Neural progenitor cell (in vitro differentiated cells): ENCODE results near the gene STK24. TPM values are rescaled to one million over a fixed set of nuclear protein-coding genes. Genes with fewer than 3 reads are reported as not detected.
A peak's percentile ranks its signal among the peaks of the same experiment; 100 is the strongest.

Experiments
- DNase-seq: peaks from one replicate; pipeline ENCODE4 v3.0.0-alpha.2; 2016; ENCODE audit warnings: low spot score
- H2AFZ ChIP-seq: fragments of 200-600 bp; sonication (generic); replicated peaks from 2 replicates; pipeline ENCODE4 v1.6.1; 2016; ENCODE audit warnings: antibody characterized with exemption
- H3F3A ChIP-seq: fragments of 200-600 bp; sonication (generic); 2 replicates; pipeline ENCODE4 v1.6.1; 2016; ENCODE audit warnings: antibody characterized with exemption, low read depth
- H3K27ac ChIP-seq: fragments of 200-600 bp; sonication (generic); 2 replicates; pipeline ENCODE4 v1.5.1; 2016; ENCODE audit warnings: mild to moderate bottlenecking
- H3K27me3 ChIP-seq: fragments of 200-600 bp; sonication (generic); 2 replicates; pipeline ENCODE4 v1.6.1; 2016; ENCODE audit warnings: mild to moderate bottlenecking, moderate library complexity
- H3K36me3 ChIP-seq: fragments of 200-600 bp; sonication (generic); 2 replicates; pipeline ENCODE4 v1.5.1; 2016
- H3K4me1 ChIP-seq: fragments of 200-600 bp; sonication (generic); 2 replicates; pipeline ENCODE4 v1.6.1; 2016; ENCODE audit warnings: mixed run types
- H3K4me2 ChIP-seq: fragments of 200-600 bp; sonication (generic); 2 replicates; pipeline ENCODE4 v1.6.1; 2016
- H3K4me3 ChIP-seq: fragments of 200-600 bp; sonication (generic); 2 replicates; pipeline ENCODE4 v1.5.1; 2016
- H3K79me2 ChIP-seq: fragments of 200-600 bp; sonication (generic); 2 replicates; pipeline ENCODE4 v1.6.1; 2016; ENCODE audit warnings: low read depth
- H3K9ac ChIP-seq: fragments of 200-600 bp; sonication (generic); 2 replicates; pipeline ENCODE4 v1.6.1; 2016
- H3K9me3 ChIP-seq: fragments of 200-600 bp; sonication (generic); 2 replicates; pipeline ENCODE4 v1.5.1; 2016; ENCODE audit warnings: low read depth
- H4K20me1 ChIP-seq: fragments of 200-600 bp; sonication (generic); 2 replicates; pipeline ENCODE4 v1.6.1; 2016; ENCODE audit warnings: low read depth
- H3K27ac Mint-ChIP-seq: 3 replicates; pipeline ENCODE4 v1.8.0; 2021; ENCODE audit warnings: mixed read lengths
- H3K27me3 Mint-ChIP-seq: 2 replicates; pipeline ENCODE4 v1.8.0; 2022; ENCODE audit warnings: low read depth, mild to moderate bottlenecking, inconsistent platforms, moderate library complexity, mixed read lengths; ENCODE audit not compliant: insufficient read depth
- H3K36me3 Mint-ChIP-seq: 3 replicates; pipeline ENCODE4 v1.8.0; 2021; ENCODE audit warnings: mixed read lengths
- H3K4me1 Mint-ChIP-seq: 3 replicates; pipeline ENCODE4 v1.8.0; 2021; ENCODE audit warnings: mixed read lengths
- H3K4me3 Mint-ChIP-seq: 3 replicates; pipeline ENCODE4 v1.8.0; 2021; ENCODE audit warnings: mild to moderate bottlenecking, moderate library complexity, mixed read lengths
- H3K9me3 Mint-ChIP-seq: 3 replicates; pipeline ENCODE4 v1.8.0; 2020; ENCODE audit warnings: mixed read lengths
- CTCF ChIP-seq: fragments of 200-600 bp; sonication (generic); IDR thresholded peaks from 2 replicates; pipeline ENCODE4 v1.5.1; 2017; ENCODE audit warnings: antibody characterized with exemption, mild to moderate bottlenecking
- EZH2 ChIP-seq: fragments of 200-600 bp; sonication (generic); IDR thresholded peaks from 2 replicates; pipeline ENCODE4 v1.6.1; 2017; ENCODE audit warnings: antibody characterized with exemption, mild to moderate bottlenecking, moderate library complexity
- EZH2phosphoT487 ChIP-seq: fragments of 200-600 bp; sonication (generic); IDR thresholded peaks from 2 replicates; pipeline ENCODE4 v1.6.1; 2017; ENCODE audit warnings: antibody characterized with exemption
- total RNA-seq: library from RNA; depleted of rRNA; stranded (reverse); fragments of >200 nt; gene quantifications from 2 replicates; pipeline ENCODE4 v1.2.3, GENCODE V29; 2015; ENCODE audit warnings: low replicate concordance

Gene STK24
- total RNA-seq, 1 donor from 2014 or later: 330 TPM

- Mint-ChIP-seq H3K4me1 (peaks cover 50% of the 10 kb centered on the region), H3K36me3 (peaks cover 35% of the 10 kb centered on the region), H3K4me3 (no peak overlapping the region), H3K9me3 (peaks cover under 1% of the 10 kb centered on the region), H3K27me3 (peaks cover 3% of the 10 kb centered on the region), H3K27ac (peak overlapping the region; percentile 65)
- Histone ChIP-seq H3K4me2 (no peak overlapping the region), H3K27me3 (no peaks in the 10 kb centered on the region), H3K4me3 (no peak overlapping the region), H3K9me3 (no peaks in the 10 kb centered on the region), H3K27ac (no peak overlapping the region), H3K36me3 (no peaks in the 10 kb centered on the region), H3K9ac (no peak overlapping the region), H4K20me1 (peaks cover 89% of the 10 kb centered on the region), H2AFZ (no peak overlapping the region), H3K4me1 (peaks cover 34% of the 10 kb centered on the region), H3K79me2 (peaks cover 98% of the 10 kb centered on the region), H3F3A (peaks cover 22% of the 10 kb centered on the region)
- TF ChIP-seq EZH2 (no peak), EZH2phosphoT487 (no peak), CTCF (no peak)
- DNase-seq: no peak
These were observed 73.5 kb downstream of the STK24 start for GRCh38 chr13:98503175-98504028.

GRCh38 chr13:98500963-98501421 lies 75.9 kb downstream of the STK24 start:
- peaks cover 45% of the 10 kb centered on the region for H3K36me3 Mint-ChIP-seq
- peaks cover 85% of the 10 kb centered on the region for H4K20me1 ChIP-seq
- H3K4me2 ChIP-seq: no peak overlapping the region
- H3K9me3 Mint-ChIP-seq: peaks cover 2% of the 10 kb centered on the region
- H3K79me2 ChIP-seq: peaks cover 98% of the 10 kb centered on the region
- H3K27ac Mint-ChIP-seq: no peak overlapping the region
- peaks cover 3% of the 10 kb centered on the region for H3K27me3 Mint-ChIP-seq
- H3F3A ChIP-seq: peaks cover 12% of the 10 kb centered on the region
- peaks cover 51% of the 10 kb centered on the region for H3K4me1 Mint-ChIP-seq
- no peak overlapping the region for H3K4me3 ChIP-seq
- no peak overlapping the region for H3K9ac ChIP-seq
- no peak overlapping the region for H3K4me3 Mint-ChIP-seq
- H3K4me1 ChIP-seq: peaks cover 21% of the 10 kb centered on the region
- no peak overlapping the region for H2AFZ ChIP-seq
- H3K36me3 ChIP-seq: no peaks in the 10 kb centered on the region
- H3K9me3 ChIP-seq: no peaks in the 10 kb centered on the region
- TF ChIP-seq CTCF: no peak
- no peak for TF ChIP-seq EZH2phosphoT487
- no peak for TF ChIP-seq EZH2
- DNase-seq: no peak
- no peaks in the 10 kb centered on the region for H3K27me3 ChIP-seq
- H3K27ac ChIP-seq: no peak overlapping the region

GRCh38 chr13:98496966-98497365 lies 79.9 kb downstream of the STK24 start:
- H3K27ac Mint-ChIP-seq: peak overlapping the region; percentile 67
- peaks cover 2% of the 10 kb centered on the region for H3K9me3 Mint-ChIP-seq
- Histone ChIP-seq H4K20me1 (peaks cover 81% of the 10 kb centered on the region), H3K4me3 (no peak overlapping the region), H3F3A (peaks cover 35% of the 10 kb centered on the region), H3K4me1 (peaks cover 45% of the 10 kb centered on the region), H3K36me3 (no peaks in the 10 kb centered on the region), H2AFZ (no peak overlapping the region), H3K27ac (peak overlapping the region; percentile 72), H3K9ac (no peak overlapping the region), H3K27me3 (no peaks in the 10 kb centered on the region), H3K9me3 (no peaks in the 10 kb centered on the region), H3K4me2 (no peak overlapping the region), H3K79me2 (peaks cover 98% of the 10 kb centered on the region)
- H3K27me3 Mint-ChIP-seq: peaks cover 2% of the 10 kb centered on the region
- H3K4me1 Mint-ChIP-seq: peaks cover 56% of the 10 kb centered on the region
- H3K36me3 Mint-ChIP-seq: peaks cover 26% of the 10 kb centered on the region
- no peak overlapping the region for H3K4me3 Mint-ChIP-seq
- DNase-seq: no peak
- TF ChIP-seq EZH2phosphoT487 (no peak), EZH2 (no peak), CTCF (no peak)
